IPS-NIHi11 (cell line): ENCODE measurements around the gene MANBA.
A peak's percentile ranks its signal among the peaks of the same experiment; 100 is the strongest.
"Not testable (repeated sequence)": the region's sequence is repeated elsewhere in the genome, so short reads cannot be mapped to it uniquely, and the experiment has no call there.

ENCODE experiments used
- DNase-seq: peaks from one replicate; pipeline ENCODE4 v3.0.0; 2012; ENCODE audit warnings: mixed read lengths, low spot score

Gene MANBA

GRCh38 chr4:102722740-102723139, 38.0 kb downstream of the MANBA start:
- DNase-seq, result no peak

DNA sequence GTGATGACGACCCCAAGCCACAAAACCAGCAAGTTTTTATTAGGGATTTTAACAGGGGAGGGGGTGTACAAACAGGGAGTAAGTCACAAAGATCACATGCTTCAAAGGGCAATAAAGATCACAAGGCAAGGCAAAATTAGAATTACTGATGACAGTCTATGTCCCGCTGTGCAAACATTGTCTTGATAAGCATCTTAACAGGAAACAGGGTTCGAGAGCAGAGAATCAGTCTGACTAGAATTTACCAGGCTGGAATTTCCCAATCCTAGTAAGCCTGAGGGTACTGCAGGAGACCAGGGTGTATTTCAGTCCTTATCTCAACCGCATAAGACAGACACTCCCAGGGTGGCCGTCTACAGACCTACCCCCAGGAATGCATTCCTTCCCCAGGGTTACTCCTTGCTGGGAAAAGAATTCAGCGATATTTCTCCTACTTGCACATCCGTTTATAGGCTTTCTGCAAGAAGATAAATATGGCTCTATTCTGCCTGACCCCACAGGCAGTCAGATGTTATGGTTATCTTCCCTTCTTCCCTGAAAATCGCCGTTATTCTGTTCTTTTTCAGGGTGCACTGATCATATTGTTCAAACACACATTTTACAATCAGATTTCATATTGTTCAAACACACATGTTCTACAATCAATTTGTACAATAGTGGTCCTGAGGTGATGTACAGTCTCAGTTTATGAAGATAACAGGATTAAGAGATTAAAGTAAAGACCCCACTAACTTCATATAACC, 41.8 kb downstream of the MANBA start:
- DNase-seq, result not testable (repeated sequence)

GRCh38 chr4:102717448-102718092, 43.2 kb downstream of the MANBA start:
- DNase-seq, result no peak

GRCh38 chr4:102715057-102715456, 45.7 kb downstream of the MANBA start:
- no peak for DNase-seq

- not testable (repeated sequence) for DNase-seq
Measured at GRCh38 chr4:102713774-102714173, 47.0 kb downstream of the MANBA start.

GRCh38 chr4:102713096-102713495, 47.7 kb downstream of the MANBA start:
- no peak for DNase-seq

GRCh38 chr4:102710986-102711385, 49.8 kb downstream of the MANBA start:
- no peak for DNase-seq

- not testable (repeated sequence) for DNase-seq
Measured at GRCh38 chr4:102709060-102709459, 51.7 kb downstream of the MANBA start.

- no peak for DNase-seq
Measured at GRCh38 chr4:102707150-102707549, 53.6 kb downstream of the MANBA start.

DNA sequence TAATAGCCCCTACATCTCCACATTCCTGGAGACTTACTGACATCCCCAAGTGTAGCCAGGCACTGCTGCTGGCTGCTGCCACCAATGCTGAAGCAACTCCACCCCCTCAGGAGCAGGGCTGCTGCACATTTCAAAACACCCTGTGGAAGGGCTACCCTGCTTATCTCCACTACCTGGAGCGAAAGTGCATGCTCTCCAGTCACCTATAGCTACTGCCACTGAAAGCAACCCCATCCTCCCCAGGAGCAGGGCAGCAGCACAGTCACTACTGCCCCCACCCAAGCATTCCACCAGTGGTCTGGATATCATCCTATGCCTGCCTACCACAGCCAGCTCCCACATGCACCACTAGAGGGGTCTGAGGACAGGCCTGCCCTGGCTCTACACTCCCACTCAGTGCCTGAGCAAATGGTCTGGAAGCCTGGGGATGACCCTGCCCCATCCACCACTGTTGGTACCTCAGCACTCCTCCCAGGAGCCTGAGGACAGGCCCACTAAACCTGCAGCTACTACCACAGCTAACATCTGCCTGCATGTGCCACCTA, 55.3 kb downstream of the MANBA start:
- peak; percentile 12 for DNase-seq

- DNase-seq, result no peak
Measured at GRCh38 chr4:102696758-102697157, 64.0 kb downstream of the MANBA start.

GRCh38 chr4:102694791-102695190, 66.0 kb downstream of the MANBA start:
- DNase-seq, result no peak

DNA sequence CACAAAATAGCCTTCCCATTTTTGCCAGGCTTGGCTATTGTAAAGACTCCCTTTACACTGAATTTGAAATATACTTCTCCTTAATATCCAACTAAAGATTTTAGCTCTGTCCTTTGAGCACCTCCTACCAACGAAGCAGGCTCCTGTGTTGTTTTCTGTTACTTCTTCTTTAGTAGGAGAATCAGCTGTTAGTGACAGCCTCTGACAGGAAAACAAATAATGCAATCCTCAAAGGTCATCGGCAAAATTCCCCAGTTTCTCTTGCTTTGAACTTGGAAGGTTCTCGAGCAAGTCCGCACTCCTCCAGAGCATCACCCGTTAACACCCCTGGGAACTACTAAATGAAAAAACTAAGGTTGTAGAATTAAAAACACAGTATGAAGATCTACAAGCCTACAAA, 66.9 kb downstream of the MANBA start:
- DNase-seq, result no peak

GRCh38 chr4:102693262-102693850, 67.4 kb downstream of the MANBA start:
- DNase-seq, result no peak

DNA sequence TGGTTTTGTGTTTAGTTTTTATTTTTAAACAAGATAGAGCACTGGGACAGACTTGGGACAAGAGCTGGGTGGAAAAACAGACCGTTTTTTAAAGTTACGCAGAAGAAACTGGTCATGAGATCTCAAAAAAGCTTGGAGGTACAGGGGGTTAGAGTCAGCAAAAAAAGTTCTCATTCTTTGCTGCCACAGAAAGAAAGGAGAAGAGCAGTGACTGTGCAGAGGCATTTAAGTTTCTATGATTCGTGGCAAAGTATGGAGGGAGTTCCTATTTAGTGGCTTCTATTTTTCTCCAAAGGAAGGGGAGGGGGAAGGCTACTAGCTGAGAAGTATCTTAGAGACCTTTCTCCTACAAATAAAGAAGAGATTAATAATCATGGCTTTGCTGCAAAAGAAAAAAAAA, 68.3 kb downstream of the MANBA start:
- no peak for DNase-seq

DNA sequence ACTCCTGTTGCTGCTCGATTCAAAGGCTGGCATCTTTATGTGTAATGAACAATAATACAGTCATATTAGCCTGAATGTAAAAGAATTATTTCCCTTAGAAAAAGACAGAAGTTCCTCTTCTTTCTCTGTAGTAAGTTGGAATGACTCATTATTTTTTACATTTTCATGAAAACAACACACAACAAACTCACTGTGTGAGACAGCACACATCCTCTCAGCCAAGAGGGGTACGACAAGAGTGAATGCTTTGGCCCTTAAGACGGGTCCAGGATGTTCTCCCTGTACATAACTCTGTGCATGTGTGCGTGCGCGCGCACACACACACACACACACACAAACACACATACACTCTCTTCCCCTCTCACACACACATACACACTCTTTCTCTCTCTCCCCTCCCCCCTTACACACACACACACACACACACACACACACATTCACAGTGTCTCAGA, 72.8 kb downstream of the MANBA start:
- no peak for DNase-seq

DNA sequence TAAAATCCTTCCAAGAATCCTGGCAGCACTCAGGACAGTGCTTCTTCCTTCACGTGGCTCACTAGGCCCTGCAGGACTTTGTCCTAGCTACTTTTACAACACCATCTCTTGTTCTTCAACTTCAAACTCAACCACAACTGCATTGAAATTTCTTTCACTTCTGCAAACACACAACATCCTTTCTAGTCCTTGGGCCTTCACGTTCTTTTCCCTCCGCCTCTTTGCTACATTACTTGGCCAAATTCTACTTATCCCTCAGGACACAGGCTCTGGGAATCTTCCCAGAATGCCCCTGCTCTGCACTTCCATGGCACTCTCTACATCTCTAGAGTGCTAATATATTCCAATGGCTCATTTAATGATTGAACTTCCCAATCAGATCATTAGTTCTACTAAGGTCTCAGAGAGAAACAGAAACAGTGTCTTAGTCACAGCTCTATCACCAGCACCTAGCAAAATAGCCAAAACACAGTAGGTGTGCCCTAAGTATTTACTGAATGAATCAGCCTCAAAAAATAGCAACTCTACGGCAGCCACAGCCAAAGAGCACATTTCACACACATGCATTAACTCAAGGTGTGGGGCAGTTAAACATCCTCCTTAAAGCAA, 73.3 kb downstream of the MANBA start:
- no peak for DNase-seq

GRCh38 chr4:102685768-102686167, 75.0 kb downstream of the MANBA start:
- no peak for DNase-seq

DNA sequence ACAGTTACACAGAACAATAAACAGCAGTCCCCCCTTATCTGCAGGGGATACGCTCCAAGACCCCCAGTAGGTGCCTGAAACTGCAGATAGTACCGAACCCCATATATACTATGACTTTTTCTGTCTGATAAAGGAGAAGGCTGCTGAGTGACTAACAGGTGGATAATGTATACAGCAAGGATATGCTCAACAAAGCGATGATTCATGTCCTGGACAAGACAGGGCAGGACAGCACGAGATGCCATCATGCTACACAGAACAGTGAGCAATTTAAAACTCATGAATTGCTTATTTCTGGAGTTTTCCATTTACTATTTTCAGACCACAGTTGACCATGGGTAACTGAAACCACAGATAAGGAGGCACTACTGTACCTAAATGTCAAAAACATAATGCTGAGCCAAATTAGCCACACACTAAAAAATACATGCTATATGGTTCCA, 76.1 kb downstream of the MANBA start:
- DNase-seq, result no peak

DNA sequence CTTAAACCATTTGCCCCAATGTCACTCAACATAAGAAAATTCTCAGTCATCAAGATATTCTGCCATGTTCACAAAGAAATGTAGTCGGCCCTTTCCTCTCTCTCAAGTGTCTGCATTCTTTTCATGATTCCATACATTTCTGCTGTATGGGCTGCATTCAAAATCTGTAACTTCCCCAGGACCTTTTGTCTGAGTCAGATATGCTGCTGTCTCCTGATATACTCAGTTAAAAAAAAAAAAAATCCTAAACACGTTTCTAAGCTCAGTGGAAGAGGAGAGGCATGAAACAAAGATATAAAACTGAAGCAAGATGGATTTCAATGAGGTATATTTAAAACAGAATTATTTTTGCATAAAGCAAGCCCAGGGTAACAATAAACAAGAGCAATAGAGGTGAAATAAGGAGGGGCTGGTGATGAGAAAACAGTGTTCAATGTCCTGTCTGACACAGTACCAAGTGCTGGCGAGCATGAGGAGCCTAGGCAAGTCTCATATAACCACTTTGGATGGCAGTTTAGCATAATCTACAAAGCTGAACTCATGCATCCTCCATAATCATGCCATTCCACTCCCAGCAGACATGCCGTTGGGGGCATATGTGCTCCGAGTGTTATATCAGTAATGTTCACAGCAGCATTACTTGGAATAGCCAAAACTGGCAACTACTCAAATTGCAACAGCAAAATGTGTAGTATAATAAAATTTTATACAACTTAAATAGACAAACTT, 76.7 kb downstream of the MANBA start:
- DNase-seq, result no peak

- DNase-seq, result no peak
Measured at GRCh38 chr4:102678695-102679335, 82.0 kb downstream of the MANBA start.
